HL-60 (cell line): ENCODE data around the gene FANCC.

ENCODE experiments used
- DNase-seq, 2 experiments: peaks; one replicate each; pipeline ENCODE4 v3.0.0-alpha.2; 2010 to 2020; ENCODE audit warnings: low read depth in 1 of 2, low spot score in 1 of 2
- H3K27ac ChIP-seq: fragments of 250-450 bp; sonication (Bioruptor Pico); replicated peaks from 2 replicates; pipeline ENCODE4 v1.5.1; 2020; ENCODE audit warnings: mild to moderate bottlenecking, moderate library complexity
- H3K27me3 ChIP-seq: fragments of 250-450 bp; sonication (Bioruptor Pico); 2 replicates; pipeline ENCODE4 v1.5.1; 2021; ENCODE audit warnings: mild to moderate bottlenecking, moderate library complexity; ENCODE audit not compliant: insufficient read depth, poor library complexity, severe bottlenecking
- H3K4me3 ChIP-seq: replicated peaks from 2 replicates; pipeline ENCODE4 v1.5.1; 2011; ENCODE audit warnings: mild to moderate bottlenecking, control low read depth, low read length; ENCODE audit not compliant: insufficient read depth
- CTCF ChIP-seq: IDR thresholded peaks from one replicate; pipeline ENCODE4 v1.5.1; 2011; ENCODE audit warnings: low read length, control low read depth, inconsistent platforms; ENCODE audit not compliant: insufficient read depth
- GABPA ChIP-seq: IDR thresholded peaks from 2 replicates; pipeline ENCODE4 v1.6.1; 2012; ENCODE audit warnings: low read depth
- POLR2AphosphoS5 ChIP-seq: IDR thresholded peaks from 2 replicates; pipeline ENCODE4 v1.6.1; 2012; ENCODE audit warnings: low read depth
- SPI1 ChIP-seq: IDR thresholded peaks from 2 replicates; pipeline ENCODE4 v1.6.1; 2012; ENCODE audit warnings: low read depth, mild to moderate bottlenecking, borderline replicate concordance
- TF ChIP-seq, protein P1 (sequence below): IDR thresholded peaks from 2 replicates; pipeline ENCODE4 v1.6.1; 2012; ENCODE audit warnings: low read depth; ENCODE audit not compliant: insufficient replicate concordance

FANCC gene

DNA sequence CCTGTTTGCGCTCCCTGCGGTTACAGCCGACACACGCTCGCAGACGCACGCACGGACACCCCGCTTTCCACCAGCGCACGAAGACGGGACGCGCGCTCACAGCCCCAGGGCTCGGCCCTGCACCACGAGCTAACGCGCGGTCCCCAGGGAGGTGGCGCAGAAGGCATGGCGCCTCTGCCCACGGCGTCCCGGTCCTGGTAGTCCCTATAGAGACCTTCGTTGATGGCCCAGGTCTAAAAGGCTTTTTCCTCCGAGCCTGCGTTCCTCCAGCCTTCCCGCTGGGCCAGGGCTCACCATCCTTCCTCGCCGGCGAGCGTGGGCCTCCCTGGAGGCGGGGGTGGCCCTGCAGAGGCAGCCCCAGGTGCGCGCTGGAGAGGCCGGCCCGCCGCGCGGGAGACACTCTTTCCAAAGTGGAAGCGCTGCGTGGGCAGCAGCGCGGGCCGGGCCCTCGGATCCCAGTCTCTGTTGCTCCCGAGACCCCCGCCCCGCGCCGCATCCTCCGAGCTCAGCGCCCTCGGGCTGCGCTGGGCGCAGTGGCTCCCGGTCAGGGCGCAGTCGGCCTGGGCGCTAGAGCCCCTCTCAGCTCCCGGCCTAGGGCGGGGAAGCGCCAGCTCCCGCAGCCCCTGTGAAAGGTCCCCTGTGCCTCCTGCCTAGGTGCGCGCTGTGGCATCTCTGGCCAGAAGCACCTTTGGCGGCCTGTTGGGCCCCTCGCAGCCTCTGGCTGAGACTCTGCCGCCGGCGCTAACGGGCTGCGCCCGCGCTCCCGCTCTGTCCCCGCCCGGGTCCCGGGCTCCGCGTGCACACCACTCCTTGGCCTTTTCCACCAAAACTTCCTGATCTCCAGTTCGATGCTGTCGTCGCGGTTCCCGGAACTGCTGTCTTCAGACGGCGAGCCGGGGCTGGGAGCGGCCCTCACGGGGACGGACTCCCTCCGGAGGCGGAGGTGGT, 31.9 kb upstream of the FANCC start:
- TF ChIP-seq GABPA: no peak
- TF ChIP-seq SPI1: no peak
- TF ChIP-seq POLR2AphosphoS5: no peak
- no peak for TF ChIP-seq CTCF
- TF ChIP-seq, protein P1, sequence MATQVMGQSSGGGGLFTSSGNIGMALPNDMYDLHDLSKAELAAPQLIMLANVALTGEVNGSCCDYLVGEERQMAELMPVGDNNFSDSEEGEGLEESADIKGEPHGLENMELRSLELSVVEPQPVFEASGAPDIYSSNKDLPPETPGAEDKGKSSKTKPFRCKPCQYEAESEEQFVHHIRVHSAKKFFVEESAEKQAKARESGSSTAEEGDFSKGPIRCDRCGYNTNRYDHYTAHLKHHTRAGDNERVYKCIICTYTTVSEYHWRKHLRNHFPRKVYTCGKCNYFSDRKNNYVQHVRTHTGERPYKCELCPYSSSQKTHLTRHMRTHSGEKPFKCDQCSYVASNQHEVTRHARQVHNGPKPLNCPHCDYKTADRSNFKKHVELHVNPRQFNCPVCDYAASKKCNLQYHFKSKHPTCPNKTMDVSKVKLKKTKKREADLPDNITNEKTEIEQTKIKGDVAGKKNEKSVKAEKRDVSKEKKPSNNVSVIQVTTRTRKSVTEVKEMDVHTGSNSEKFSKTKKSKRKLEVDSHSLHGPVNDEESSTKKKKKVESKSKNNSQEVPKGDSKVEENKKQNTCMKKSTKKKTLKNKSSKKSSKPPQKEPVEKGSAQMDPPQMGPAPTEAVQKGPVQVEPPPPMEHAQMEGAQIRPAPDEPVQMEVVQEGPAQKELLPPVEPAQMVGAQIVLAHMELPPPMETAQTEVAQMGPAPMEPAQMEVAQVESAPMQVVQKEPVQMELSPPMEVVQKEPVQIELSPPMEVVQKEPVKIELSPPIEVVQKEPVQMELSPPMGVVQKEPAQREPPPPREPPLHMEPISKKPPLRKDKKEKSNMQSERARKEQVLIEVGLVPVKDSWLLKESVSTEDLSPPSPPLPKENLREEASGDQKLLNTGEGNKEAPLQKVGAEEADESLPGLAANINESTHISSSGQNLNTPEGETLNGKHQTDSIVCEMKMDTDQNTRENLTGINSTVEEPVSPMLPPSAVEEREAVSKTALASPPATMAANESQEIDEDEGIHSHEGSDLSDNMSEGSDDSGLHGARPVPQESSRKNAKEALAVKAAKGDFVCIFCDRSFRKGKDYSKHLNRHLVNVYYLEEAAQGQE: no peak
- Histone ChIP-seq H3K27me3 (peaks cover 18% of the 10 kb centered on the region), H3K27ac (no peak overlapping the region), H3K4me3 (no peak overlapping the region)
- DNase-seq: no peak

DNA sequence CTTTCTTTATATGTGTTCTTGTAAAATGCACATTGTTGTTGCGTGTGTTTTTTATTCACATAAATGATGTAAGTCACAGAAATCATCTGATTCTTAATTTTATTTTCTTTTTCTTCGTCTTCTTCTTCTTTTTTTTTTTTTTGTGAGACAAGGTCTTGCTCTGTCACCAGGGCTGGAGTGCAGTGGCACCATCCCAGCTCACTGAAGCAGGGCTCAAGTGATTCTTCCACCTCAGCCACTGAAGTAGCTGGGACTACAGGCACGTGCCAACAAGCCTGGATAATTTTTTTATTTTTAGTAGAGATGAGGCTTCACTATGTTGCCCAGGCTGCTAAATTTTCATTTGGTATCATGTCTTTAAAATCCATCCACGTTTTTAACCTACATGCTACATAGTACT, 28.5 kb upstream of the FANCC start:
- DNase-seq: no peak
- TF ChIP-seq GABPA (no peak), SPI1 (no peak), POLR2AphosphoS5 (no peak), CTCF (no peak)
- TF ChIP-seq, protein P1: no peak
- H3K4me3 ChIP-seq: no peak overlapping the region
- H3K27me3 ChIP-seq: peaks cover 18% of the 10 kb centered on the region
- no peak overlapping the region for H3K27ac ChIP-seq

DNA sequence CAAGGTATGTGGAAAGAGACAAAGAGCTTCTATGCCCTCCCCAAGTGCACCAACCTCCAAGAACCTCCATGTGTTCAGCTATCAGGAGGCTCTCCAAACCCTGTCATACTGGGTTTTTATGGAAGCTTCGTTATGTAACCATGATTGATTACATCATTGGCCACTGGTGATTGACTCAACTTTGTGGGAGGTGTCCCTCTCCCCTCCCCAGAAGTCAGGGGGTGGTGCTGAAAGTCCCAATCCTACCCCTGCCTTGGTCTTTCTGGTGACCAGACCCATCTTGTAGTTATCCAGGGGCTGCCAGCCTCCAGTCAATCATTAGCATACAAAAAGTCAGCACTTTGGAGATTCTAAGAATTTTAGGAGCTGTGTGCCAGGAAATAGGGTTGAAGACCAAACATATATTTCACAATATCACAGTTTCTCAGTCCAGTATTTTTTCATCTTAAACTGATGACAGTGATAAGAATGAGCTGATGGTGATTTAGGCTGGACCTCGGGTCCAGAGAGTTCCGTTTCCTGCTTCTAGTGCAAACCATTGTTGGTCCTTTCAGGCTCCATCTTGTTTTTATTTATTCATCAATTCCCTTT, 27.3 kb upstream of the FANCC start:
- no peak overlapping the region for H3K27ac ChIP-seq

More for the DNA sequence above, 27.3 kb upstream of the FANCC start:
- Histone ChIP-seq H3K4me3 (no peak overlapping the region), H3K27me3 (peaks cover 16% of the 10 kb centered on the region)
- no peak for TF ChIP-seq CTCF
- no peak for TF ChIP-seq SPI1
- no peak for TF ChIP-seq POLR2AphosphoS5
- no peak for TF ChIP-seq GABPA
- TF ChIP-seq, protein P1: no peak
- DNase-seq: no peak
